Measurements from ENCODE around the gene SCGB3A2. TPM values are rescaled to one million over a fixed set of nuclear protein-coding genes. Genes with fewer than 3 reads are reported as not detected.

Gene SCGB3A2, protein sequence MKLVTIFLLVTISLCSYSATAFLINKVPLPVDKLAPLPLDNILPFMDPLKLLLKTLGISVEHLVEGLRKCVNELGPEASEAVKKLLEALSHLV
- 63.6 and 74.3 TPM in 2 replicates for total RNA-seq (2021; fragmentation: NEBNext Ultra II Directional; extraction: Animal tissue kit (Norgen Biotek cat#: 25700))
- polyA plus RNA-seq (2011; rRNA removed): 36.7 and 47.1 TPM in 2 replicates
- polyA plus RNA-seq (2011; cell fraction: cytosol; rRNA removed): 56.0 TPM
- 22.8 TPM for polyA plus RNA-seq (2011; cell fraction: nucleus; rRNA removed)
- 75.7 to 101 TPM (median 95.3 TPM) in 4 replicates for polyA plus RNA-seq (2012, experiment 1 of 2)
- 37.2 TPM for polyA plus RNA-seq (2012, experiment 2 of 2)
- polyA plus RNA-seq (2013, experiment 1 of 2): 86.6 TPM
- 94.7 TPM for polyA plus RNA-seq (2013, experiment 2 of 2)
- polyA minus RNA-seq (2011; rRNA and poly(A)+ RNA removed): 6.8 and 8.4 TPM in 2 replicates
- 9.7 TPM for polyA minus RNA-seq (2011; cell fraction: cytosol; rRNA and poly(A)+ RNA removed)
- polyA minus RNA-seq (2011; cell fraction: nucleus; rRNA and poly(A)+ RNA removed): 18.5 TPM
- long read RNA-seq, experiment 1, transcript SCGB3A2-204 (3 exons, 672 nt): major isoform, 10 of 50 reads
- long read RNA-seq, experiment 1, partial matches to known transcripts: 17 of 50 reads
- long read RNA-seq, experiment 1, other reads (novel, unspliced or antisense): 21 of 50 reads
- long read RNA-seq, experiment 2, transcript SCGB3A2-204 (3 exons, 672 nt): major isoform, 8 of 29 reads
- long read RNA-seq, experiment 2, partial matches to known transcripts: 3 of 29 reads
- long read RNA-seq, experiment 2, other reads (novel, unspliced or antisense): 17 of 29 reads

- Histone ChIP-seq H2AK5ac (ENCODE audit: low read depth, low read length) (no peak within 1 kb of the TSS; the same call in 1 of the 2 replicates), H4K91ac (replicated peaks; ENCODE audit: insufficient read length, low read length) (peak within 1 kb of the TSS; percentile 67), H4K5ac (ENCODE audit: insufficient read length, low read depth, low read length) (no peak within 1 kb of the TSS), H3K27me3 (replicated peaks in 1 of 4; ENCODE audit: control insufficient read depth in 3 of 4, extremely low read depth in 1 of 4, insufficient read depth in 3 of 4, low read length in 3 of 4) (no peaks in the 10 kb centered on the region), H3K23me2 (ENCODE audit: low read depth, low read length) (peaks cover 4% of the 10 kb centered on the region; the same call in 1 of the 2 replicates), H2BK120ac (replicated peaks; ENCODE audit: low read depth, low read length) (no peak within 1 kb of the TSS), H3K4me1 (replicated peaks in 1 of 4; ENCODE audit: control insufficient read depth in 3 of 4, insufficient read depth in 4 of 4, low read length in 3 of 4) (peaks cover 11 to 24% (median 20%) of the 10 kb centered on the region in 4 experiments), H3K56ac (replicated peaks; ENCODE audit: insufficient read length, low read depth, low read length) (no peak within 1 kb of the TSS), H3K36me3 (ENCODE audit: control insufficient read depth in 2 of 4, insufficient read depth in 4 of 4, low read length in 3 of 4) (peaks cover 0 to 23% (median 2%) of the 10 kb centered on the region in 4 experiments; a peak in 4 of 8 replicates), H3K4me2 (ENCODE audit: insufficient read depth in 1 of 2, low read depth in 2 of 2, low read length in 2 of 2) (no peak within 1 kb of the TSS), H3K9me3 (ENCODE audit: insufficient read depth in 2 of 2, low read depth in 1 of 2, low read length in 1 of 2) (no peaks in the 10 kb centered on the region), H2AFZ (ENCODE audit: low read length) (no peak within 1 kb of the TSS), H3K18ac (ENCODE audit: extremely low read depth, low read length) (no peak within 1 kb of the TSS), H3K23ac (ENCODE audit: insufficient read length) (no peak within 1 kb of the TSS), H2BK5ac (ENCODE audit: low read depth, low read length) (no peak within 1 kb of the TSS; the same call in 1 of the 2 replicates), H3K9ac (replicated peaks in 1 of 4; ENCODE audit: extremely low read depth in 1 of 4, low read depth in 3 of 4, low read length in 3 of 4) (no peak within 1 kb of the TSS), H4K8ac (ENCODE audit: extremely low read depth, insufficient read depth, low read length) (no peak within 1 kb of the TSS), H3K4ac (replicated peaks; ENCODE audit: insufficient read length, low read depth, low read length) (no peak within 1 kb of the TSS), H2BK12ac (ENCODE audit: low read depth, low read length) (no peak within 1 kb of the TSS), H3K79me2 (ENCODE audit: control insufficient read depth in 1 of 2, insufficient read depth in 2 of 2, low read length in 2 of 2) (peaks cover 13 to 54% of the 10 kb centered on the region in 2 experiments; a peak in 3 of 4 replicates), H2BK15ac (ENCODE audit: low read length) (no peak within 1 kb of the TSS), H4K20me1 (replicated peaks in 1 of 2; ENCODE audit: control insufficient read depth in 1 of 2, insufficient read depth in 2 of 2, low read length in 2 of 2) (no peaks in the 10 kb centered on the region), H3K14ac (ENCODE audit: insufficient read length) (no peak within 1 kb of the TSS), H3K27ac (ENCODE audit: low read depth, low read length) (no peak within 1 kb of the TSS), H3K79me1 (ENCODE audit: low read depth, low read length) (peaks cover 4% of the 10 kb centered on the region; the same call in 1 of the 2 replicates), H2BK20ac (ENCODE audit: low read length) (0 out of 2 replicates have a peak within 1 kb of the TSS, but pooled peaks have one; percentile 24), H3K4me3 (ENCODE audit: extremely low read depth in 1 of 4, insufficient read depth in 2 of 4, low read depth in 3 of 4, low read length in 4 of 4) (no peak within 1 kb of the TSS)
- ChIA-PET POLR2A (ENCODE audit: partially characterized antibody) (interaction anchor here (1.0 to 20.0 kb wide), 3 partner anchors 9 to 18 kb away, joined by 3 to 730 read pairs (median 3); no protein-coding TSS in a partner anchor), CTCF (ENCODE audit: partially characterized antibody) (interaction anchor here (0.7 to 17.4 kb wide), 5 partner anchors 9 to 56 kb away, joined by 3 to 163 read pairs (median 7); no protein-coding TSS in a partner anchor)
- FAIRE-seq: no peak
- 89% methylated on average over 2 of the region's 2 CpGs; no CpG with 5 or more reads in 1 of the 2 experiments for WGBS, 2 experiments (ENCODE audit: extremely low coverage in 1 of 2, insufficient coverage in 1 of 2, insufficient read length in 1 of 2, insufficient replicate concordance in 2 of 2, low coverage in 1 of 2, low lambda C conversion rate in 2 of 2, missing lambda C conversion rate in 1 of 2)
- no peak for DNase-seq (ENCODE audit: low read depth in 1 of 2, low spot score in 2 of 2)
- TF ChIP-seq BACH1 (IDR thresholded peaks at IDR 0.05; ENCODE audit: low read length) (no peak), YY1 (IDR thresholded peaks at IDR 0.05; ENCODE audit: low read depth, low read length) (no peak), CTBP2 (IDR thresholded peaks at IDR 0.05; ENCODE audit: borderline replicate concordance, insufficient read depth, insufficient read length, low read length) (no peak), SUZ12 (IDR thresholded peaks at IDR 0.05; ENCODE audit: low read length) (no peak)
Measured at GRCh38 chr5:147878066-147878759, at the start of gene SCGB3A2. Gene SCGB3A2, plus strand, starts transcription at chr5:147878711. Its CDS starts 93 bp downstream, at chr5:147878804.
